GM12878 (cell line): Measurements from ENCODE around the gene NTN3. TPM values are rescaled to one million over a fixed set of nuclear protein-coding genes. Genes with fewer than 3 reads are reported as not detected.

Source experiments
- ATAC-seq: fragments of 200-7000 bp; cut with Tn5 transposase; 3 replicates; pipeline ENCODE4 v1.9.1; 2020; ENCODE audit warnings: mild to moderate bottlenecking, moderate library complexity
- BruUV-seq: library from RNA; stranded (reverse); fragments of 400-500 nt; replicated peaks from 2 replicates; lab custom pipeline; 2021; lab: Mats Ljungman, UMichigan
- CTCF ChIA-PET: fragments of 300-600 bp; sonication (Branson Sonifier 250); formaldehyde crosslinking; extraction: SDS; loops from one replicate; lab custom pipeline; 2021; ENCODE audit warnings: inconsistent platforms; lab: Yijun Ruan, JAX
- POLR2A ChIA-PET: fragments of 350-600 bp; formaldehyde crosslinking; extraction: SDS; loops from one replicate; lab custom pipeline; 2021; ENCODE audit warnings: inconsistent platforms; lab: Charles Lee
- RAD21 ChIA-PET: fragments of 300-600 bp; sonication (Branson Sonifier 250); formaldehyde crosslinking; loops from one replicate; lab custom pipeline; 2023; ENCODE audit warnings: antibody characterized with exemption; ENCODE audit not compliant: unreplicated experiment; lab: Charles Lee
- SMC1A ChIA-PET: fragments of 300-600 bp; sonication (Branson Sonifier 250); formaldehyde crosslinking; loops from one replicate; lab custom pipeline; 2023; ENCODE audit not compliant: unreplicated experiment, uncharacterized antibody; lab: Charles Lee
- DNase-seq: peaks from one replicate; pipeline ENCODE4 v3.0.0-alpha.2; 2011; ENCODE audit warnings: low read depth, low spot score
- FAIRE-seq: peaks from 3 replicates; lab custom pipeline; 2011; peaks lifted over from hg19 to GRCh38; lab: Jason Lieb, UNC
- H2AFZ ChIP-seq: 2 replicates; pipeline ENCODE4 v1.6.0; 2011; ENCODE audit warnings: low read depth, low read length, control low read depth; ENCODE audit not compliant: control insufficient read depth
- H3K27ac ChIP-seq: 2 replicates; pipeline ENCODE4 v1.5.1; 2011; ENCODE audit warnings: control low read depth; ENCODE audit not compliant: control insufficient read depth, insufficient read depth
- H3K27me3 ChIP-seq, 2 experiments: replicated peaks in 1 of 2; 2 replicates each; pipeline versions ENCODE4 v1.6.0 to v1.6.1; 2011; ENCODE audit warnings: low read length in 1 of 2; ENCODE audit not compliant: control insufficient read depth in 2 of 2, insufficient read depth in 2 of 2
- H3K36me3 ChIP-seq, 2 experiments: 2 replicates each; pipeline ENCODE4 v1.5.1; 2011; ENCODE audit warnings: low read length in 1 of 2; ENCODE audit not compliant: control insufficient read depth in 2 of 2, insufficient read depth in 2 of 2
- H3K4me1 ChIP-seq: 2 replicates; pipeline ENCODE4 v1.6.1; 2011; ENCODE audit warnings: mild to moderate bottlenecking, low read length, moderate library complexity, mixed read lengths; ENCODE audit not compliant: control insufficient read depth, insufficient read depth
- H3K4me2 ChIP-seq: 2 replicates; pipeline ENCODE4 v1.6.0; 2011; ENCODE audit warnings: control low read depth; ENCODE audit not compliant: control insufficient read depth, insufficient read depth
- H3K4me3 ChIP-seq: fragments of 200-600 bp; sonication (generic); 2 replicates; pipeline ENCODE4 v1.5.1; 2016
- H3K79me2 ChIP-seq: 2 replicates; pipeline ENCODE4 v1.6.0; 2011; ENCODE audit warnings: low read length; ENCODE audit not compliant: control insufficient read depth, insufficient read depth
- H3K9ac ChIP-seq: 2 replicates; pipeline ENCODE4 v1.8.0; 2011; ENCODE audit warnings: low read length, control low read depth, mixed read lengths; ENCODE audit not compliant: control insufficient read depth, insufficient read depth
- H3K9me3 ChIP-seq: replicated peaks from 3 replicates; pipeline ENCODE4 v1.5.1; 2011; ENCODE audit warnings: mild to moderate bottlenecking, low read length; ENCODE audit not compliant: control insufficient read depth, insufficient read depth
- H4K20me1 ChIP-seq: 2 replicates; pipeline ENCODE4 v1.6.0; 2011; ENCODE audit not compliant: control insufficient read depth, insufficient read depth
- ASH2L ChIP-seq: fragments of 300-600, 200-600 bp; sonication (generic); IDR thresholded peaks from 2 replicates; pipeline ENCODE4 v1.6.1; 2017; ENCODE audit warnings: low read depth, mild to moderate bottlenecking, borderline replicate concordance
- ATF7 ChIP-seq: fragments of 450-650 bp; IDR thresholded peaks from 2 replicates; pipeline ENCODE4 v1.6.1; 2016; ENCODE audit warnings: low read depth, mild to moderate bottlenecking
- BCLAF1 ChIP-seq: fragments of 450-650 bp; IDR thresholded peaks from 2 replicates; pipeline ENCODE4 v1.6.1; 2017; ENCODE audit warnings: antibody characterized with exemption, mild to moderate bottlenecking, moderate library complexity
- BHLHE40 ChIP-seq, 2 experiments: fragments of 450-650 bp in 1 of 2; IDR thresholded peaks; 2 replicates each; pipeline ENCODE4 v1.6.1; 2011 to 2017; ENCODE audit warnings: low read depth in 2 of 2, borderline replicate concordance in 1 of 2, improper control_type of control experiment in 1 of 2, low read length in 1 of 2, mild to moderate bottlenecking in 1 of 2
- BRCA1 ChIP-seq: IDR thresholded peaks from 2 replicates; pipeline ENCODE4 v1.6.1; 2011; ENCODE audit warnings: low read depth, low read length, improper control_type of control experiment
- E2F4 ChIP-seq: IDR thresholded peaks from 2 replicates; pipeline ENCODE4 v1.6.1; 2012; ENCODE audit warnings: low read depth, low read length, improper control_type of control experiment
- HDAC2 ChIP-seq: fragments of 200-600 bp; sonication (generic); IDR thresholded peaks from 2 replicates; pipeline ENCODE4 v1.6.1; 2017
- LARP7 ChIP-seq: fragments of 450-650 bp; IDR thresholded peaks from 2 replicates; pipeline ENCODE4 v1.6.1; 2017; ENCODE audit warnings: mild to moderate bottlenecking
- NFYA ChIP-seq: IDR thresholded peaks from 2 replicates; pipeline ENCODE4 v1.6.1; 2011; ENCODE audit warnings: low read depth, mild to moderate bottlenecking, low read length, improper control_type of control experiment, borderline replicate concordance
- NR2C2 ChIP-seq: IDR thresholded peaks from 2 replicates; pipeline ENCODE4 v1.6.1; 2011; ENCODE audit warnings: borderline replicate concordance, low read depth; ENCODE audit not compliant: control insufficient read depth, insufficient read length
- NRF1 ChIP-seq: conservative IDR thresholded peaks from 2 replicates; pipeline ENCODE4 v1.6.1; 2011; ENCODE audit warnings: mild to moderate bottlenecking, low read depth, low read length, improper control_type of control experiment
- RFX5 ChIP-seq: IDR thresholded peaks from 2 replicates; pipeline ENCODE4 v1.6.1; 2011; ENCODE audit warnings: low read depth, low read length, improper control_type of control experiment
- SMAD5 ChIP-seq: IDR thresholded peaks from 2 replicates; pipeline ENCODE4 v1.6.1; 2016; ENCODE audit warnings: antibody characterized with exemption, low read depth
- SUPT20H ChIP-seq: IDR thresholded peaks from 2 replicates; pipeline ENCODE4 v1.6.1; 2011; ENCODE audit warnings: low read depth, mild to moderate bottlenecking, low read length, moderate library complexity, borderline replicate concordance; ENCODE audit not compliant: control insufficient read depth
- TARDBP ChIP-seq: IDR thresholded peaks from 2 replicates; pipeline ENCODE4 v1.6.1; 2016; ENCODE audit warnings: borderline replicate concordance
- TCF12 ChIP-seq: IDR thresholded peaks from 2 replicates; pipeline ENCODE4 v1.6.1; 2011; ENCODE audit warnings: low read depth, mild to moderate bottlenecking, low read length
- ZBTB33 ChIP-seq: fragments of 450-650 bp; IDR thresholded peaks from 2 replicates; pipeline ENCODE4 v1.6.1; 2017; ENCODE audit warnings: mild to moderate bottlenecking
- WGBS: methylation state at CpG from one replicate; pipeline ENCODE4 v1.1.6; 2016; ENCODE audit warnings: low lambda C conversion rate; ENCODE audit not compliant: insufficient replicate concordance, insufficient coverage; ENCODE audit errors: missing lambda C conversion rate; 5-methylcytosine and 5-hydroxymethylcytosine counted together
- in situ Hi-C: fragments of 300-500 bp; cut with MboI; formaldehyde crosslinking; loops from 9 replicates; pipeline ENCODE4 v1.14.3; 2018; ENCODE audit warnings: mixed read lengths
- intact Hi-C: fragments of 100-400 bp; cut with micrococcal nuclease; formaldehyde crosslinking; loops from one replicate; pipeline ENCODE4 v1.14.2; 2022; ENCODE audit not compliant: unreplicated experiment
- polyA plus RNA-seq, 11 experiments: library from polyadenylated mRNA; depleted of rRNA in 4 of 11; unstranded in 6 of 11; stranded (reverse) in 5 of 11; fragments of >200 nt; fragmentation: Nextera tagmentation in 4 of 11; fragmentation: Illumina TruSeq in 1 of 11; extraction: Ambion mirVana in 4 of 11; extraction: Trizol in 1 of 11; gene quantifications; 1 replicate in 1 of 11; 2 replicates in 10 of 11; pipeline versions ENCODE4 v1.2.1 to v1.2.3, GENCODE V29; 2011 to 2016; ENCODE audit warnings: inconsistent platforms in 2 of 11, missing spikeins in 2 of 11, low read depth in 1 of 11
- total RNA-seq, 4 experiments: library from RNA; depleted of rRNA in 3 of 4; stranded (reverse); fragments of >200 nt in 3 of 4; fragmentation: Illumina TruSeq in 1 of 4; extraction: Trizol in 1 of 4; gene quantifications; 2 replicates each; pipeline versions ENCODE4 v1.2.1 to v1.2.3, GENCODE V29; 2013 to 2021

NTN3 gene
- total and polyA plus RNA-seq, 10 of the 15 experiments (the other 5 are each of a cell fraction or from before 2014, with no cell fraction given), result 0.04 TPM; not detected in 9

- CTCF ChIA-PET, result interaction anchor here (1.1 to 2.1 kb wide), 3 partner anchors 9 to 125 kb away, joined by 3 to 11 read pairs (median 3); no protein-coding TSS in a partner anchor
- RAD21 ChIA-PET, result no interaction called here
- no peaks in the 10 kb centered on the region for H3K79me2 ChIP-seq
- WGBS, result 77% methylated on average over 7 of the region's 7 CpGs
- H3K27ac ChIP-seq, result no peak overlapping the region
- H3K36me3 ChIP-seq, result no peaks in the 10 kb centered on the region
- no peak overlapping the region for H3K4me3 ChIP-seq
- intact Hi-C loops, result loop anchor here (2.0 kb wide), 1 partner anchor 81 kb away; the partner anchor contains the start of gene ABCA3
- DNase-seq (no peak), FAIRE-seq (peak; percentile 75), ATAC-seq (peak; percentile 81)
- SMC1A ChIA-PET, result interaction anchor here (0.9 kb wide), 1 partner anchor 65 kb away, joined by 3 read pairs; no protein-coding TSS in a partner anchor
- BruUV-seq, result no TSS peak
- H3K4me1 ChIP-seq, result no peaks in the 10 kb centered on the region
- H4K20me1 ChIP-seq, result no peaks in the 10 kb centered on the region
- H3K9me3 ChIP-seq, result no peaks in the 10 kb centered on the region
- peak overlapping the region; percentile 30; the same call in 1 of the 2 replicates for H2AFZ ChIP-seq
- no peak overlapping the region for H3K4me2 ChIP-seq
- in situ Hi-C loops, result no loop called here
- H3K27me3 ChIP-seq, result no peaks in the 10 kb centered on the region
- POLR2A ChIA-PET, result no interaction called here
- H3K9ac ChIP-seq, result no peak overlapping the region
- TF ChIP-seq NRF1, result no peak
- no peak for TF ChIP-seq LARP7
- TF ChIP-seq SMAD5, result no peak
- TF ChIP-seq HDAC2, result no peak
- no peak for TF ChIP-seq NFYA
- TF ChIP-seq ATF7, result no peak
- TF ChIP-seq SUPT20H, result no peak
- TF ChIP-seq TARDBP, result no peak
- TF ChIP-seq NR2C2, result no peak
- no peak for TF ChIP-seq BRCA1
- no peak for TF ChIP-seq BCLAF1
- TF ChIP-seq RFX5, result no peak
- TF ChIP-seq E2F4, result no peak
- TF ChIP-seq BHLHE40 (IDR thresholded peaks at IDR 0.05; ENCODE audit: borderline replicate concordance in 1 of 2, low read depth in 2 of 2, low read length in 1 of 2), result no peak
- TF ChIP-seq TCF12, result no peak
- no peak for TF ChIP-seq ZBTB33
- no peak for TF ChIP-seq ASH2L
These were observed 48.8 kb upstream of the NTN3 start for GRCh38 chr16:2422123-2422867.
